SHP77 treated with DMSO at 0.1 percent for 48 hours (cell line): ENCODE data around the gene TIMM23.
"Not testable (repeated sequence)": the region's sequence is repeated elsewhere in the genome, so short reads cannot be mapped to it uniquely, and the experiment has no call there.

ENCODE experiments used
- DNase-seq: peaks from one replicate; lab custom pipeline; 2025; lab: John Stamatoyannopoulos, UW

The TIMM23 gene

GRCh38 chr10:45997557-45997956, 25.3 kb downstream of the TIMM23 start:
- DNase-seq, result no peak

GRCh38 chr10:45997994-45998763, 25.9 kb downstream of the TIMM23 start:
- DNase-seq, result no peak

- DNase-seq, result not testable (repeated sequence)
Observed at GRCh38 chr10:45999955-46000354, 27.7 kb downstream of the TIMM23 start.

- DNase-seq, result no peak
Observed at GRCh38 chr10:46000538-46000937, 28.2 kb downstream of the TIMM23 start.

GRCh38 chr10:46001187-46001756, 29.0 kb downstream of the TIMM23 start:
- DNase-seq, result no peak

- DNase-seq, result not testable (repeated sequence)
Observed at GRCh38 chr10:46002189-46002687, 29.9 kb downstream of the TIMM23 start.

GRCh38 chr10:46002916-46003693, 30.8 kb downstream of the TIMM23 start:
- no peak for DNase-seq

- no peak for DNase-seq
Observed at GRCh38 chr10:46004963-46005362, 32.7 kb downstream of the TIMM23 start.

GRCh38 chr10:46005383-46005782, 33.1 kb downstream of the TIMM23 start:
- no peak for DNase-seq

- DNase-seq, result no peak
Observed at GRCh38 chr10:46006219-46006618, 33.9 kb downstream of the TIMM23 start.

GRCh38 chr10:46012746-46013145, 40.5 kb downstream of the TIMM23 start:
- DNase-seq, result no peak

GRCh38 chr10:46014206-46014605, 41.9 kb downstream of the TIMM23 start:
- no peak for DNase-seq

GRCh38 chr10:46014683-46015405, 42.6 kb downstream of the TIMM23 start:
- DNase-seq, result no peak

- DNase-seq, result no peak
Observed at GRCh38 chr10:46016190-46016589, 43.9 kb downstream of the TIMM23 start.

GRCh38 chr10:46016811-46017210, 44.5 kb downstream of the TIMM23 start:
- DNase-seq, result no peak

GRCh38 chr10:46017733-46018132, 45.4 kb downstream of the TIMM23 start:
- no peak for DNase-seq

GRCh38 chr10:46018453-46019176, 46.3 kb downstream of the TIMM23 start:
- no peak for DNase-seq

GRCh38 chr10:46019177-46019528, 46.9 kb downstream of the TIMM23 start:
- no peak for DNase-seq

GRCh38 chr10:46019569-46020343, 47.5 kb downstream of the TIMM23 start:
- DNase-seq, result no peak

GRCh38 chr10:46020344-46020657, 48.0 kb downstream of the TIMM23 start:
- no peak for DNase-seq
